ENCODE data around the gene CSRNP3.

DNA sequence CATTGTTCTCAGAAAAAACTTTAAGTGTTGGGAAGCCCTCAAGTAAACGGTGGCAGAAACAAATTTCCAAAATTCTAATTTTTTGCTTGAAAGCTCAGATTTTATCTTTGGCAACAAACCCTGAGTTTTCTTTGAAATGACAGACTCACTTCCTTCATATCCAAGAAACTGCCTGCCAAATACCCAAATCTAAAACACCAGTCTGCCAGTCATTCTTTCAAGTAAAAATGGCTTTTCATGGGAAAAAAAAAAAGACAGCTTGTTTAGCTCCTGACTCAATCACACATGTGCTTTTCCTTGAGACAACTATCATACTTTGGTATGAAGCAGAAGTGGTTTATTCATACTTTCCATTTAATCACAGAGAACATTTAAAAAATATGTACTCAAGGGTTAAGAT lies 40.6 kb upstream of the CSRNP3 start:
- TF ChIP-seq, protein P1, sequence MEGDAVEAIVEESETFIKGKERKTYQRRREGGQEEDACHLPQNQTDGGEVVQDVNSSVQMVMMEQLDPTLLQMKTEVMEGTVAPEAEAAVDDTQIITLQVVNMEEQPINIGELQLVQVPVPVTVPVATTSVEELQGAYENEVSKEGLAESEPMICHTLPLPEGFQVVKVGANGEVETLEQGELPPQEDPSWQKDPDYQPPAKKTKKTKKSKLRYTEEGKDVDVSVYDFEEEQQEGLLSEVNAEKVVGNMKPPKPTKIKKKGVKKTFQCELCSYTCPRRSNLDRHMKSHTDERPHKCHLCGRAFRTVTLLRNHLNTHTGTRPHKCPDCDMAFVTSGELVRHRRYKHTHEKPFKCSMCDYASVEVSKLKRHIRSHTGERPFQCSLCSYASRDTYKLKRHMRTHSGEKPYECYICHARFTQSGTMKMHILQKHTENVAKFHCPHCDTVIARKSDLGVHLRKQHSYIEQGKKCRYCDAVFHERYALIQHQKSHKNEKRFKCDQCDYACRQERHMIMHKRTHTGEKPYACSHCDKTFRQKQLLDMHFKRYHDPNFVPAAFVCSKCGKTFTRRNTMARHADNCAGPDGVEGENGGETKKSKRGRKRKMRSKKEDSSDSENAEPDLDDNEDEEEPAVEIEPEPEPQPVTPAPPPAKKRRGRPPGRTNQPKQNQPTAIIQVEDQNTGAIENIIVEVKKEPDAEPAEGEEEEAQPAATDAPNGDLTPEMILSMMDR (IDR thresholded peaks at IDR 0.05) = no peak
- TF ChIP-seq MYC (IDR thresholded peaks at IDR 0.05; ENCODE audit: borderline replicate concordance, low read length) (no peak), GATA3 (IDR thresholded peaks at IDR 0.05; ENCODE audit: borderline replicate concordance) (no peak), CEBPB (IDR thresholded peaks at IDR 0.05) (no peak), POLR2A (IDR thresholded peaks at IDR 0.05; ENCODE audit: low read length) (no peak), RAD21 (conservative IDR thresholded peaks at IDR 0.05 in 1 of 2, IDR thresholded peaks at IDR 0.05 in 1 of 2) (no peak), ESRRA (IDR thresholded peaks at IDR 0.05; ENCODE audit: borderline replicate concordance, low read length) (no peak), RFX5 (IDR thresholded peaks at IDR 0.05) (no peak), EP300 (IDR thresholded peaks at IDR 0.05) (no peak), ZC3H11A (IDR thresholded peaks at IDR 0.05) (no peak)
- TF ChIP-seq, protein P2, sequence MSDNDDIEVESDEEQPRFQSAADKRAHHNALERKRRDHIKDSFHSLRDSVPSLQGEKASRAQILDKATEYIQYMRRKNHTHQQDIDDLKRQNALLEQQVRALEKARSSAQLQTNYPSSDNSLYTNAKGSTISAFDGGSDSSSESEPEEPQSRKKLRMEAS (IDR thresholded peaks at IDR 0.05) = no peak
